Stimulated activated CD4-positive, alpha-beta T cell treated with anti-CD3 and anti-CD28 coated beads, Interleukin-2, amount 100 ng/mL, for 48 hours (primary cell): ENCODE measurements around the gene PDXK.
A peak's percentile ranks its signal among the peaks of the same experiment; 100 is the strongest.
"Not testable (repeated sequence)": the region's sequence is repeated elsewhere in the genome, so short reads cannot be mapped to it uniquely, and the experiment has no call there.

Experiments used
- DNase-seq, 2 donors: peaks; one replicate each; pipeline ENCODE4 v3.0.0-alpha.2; 2020

PDXK gene

GRCh38 chr21:43718872-43719747 is at the start of gene PDXK:
Gene PDXK (plus strand): TSS chr21:43719129. CDS start chr21:43719295, 166 bp downstream.
- peak; percentile 68 to 71 for DNase-seq

GRCh38 chr21:43669828-43670605 is 48.9 kb upstream of the PDXK start:
- no peak for DNase-seq

- DNase-seq = no peak
These were observed 43.1 kb upstream of the PDXK start for GRCh38 chr21:43675871-43676270.

GRCh38 chr21:43676391-43676790 is 42.5 kb upstream of the PDXK start:
- DNase-seq = no peak

- DNase-seq = no peak
These were observed 39.0 kb upstream of the PDXK start for GRCh38 chr21:43679951-43680350.

GRCh38 chr21:43680421-43680820 is 38.5 kb upstream of the PDXK start:
- not testable (repeated sequence) for DNase-seq

- DNase-seq = no peak
These were observed 37.3 kb upstream of the PDXK start for GRCh38 chr21:43681650-43682049.

GRCh38 chr21:43684424-43684823 is 34.5 kb upstream of the PDXK start:
- no peak for DNase-seq

GRCh38 chr21:43686811-43687565 is 31.9 kb upstream of the PDXK start:
- no peak for DNase-seq

- DNase-seq = no peak
These were observed 31.1 kb upstream of the PDXK start for GRCh38 chr21:43687566-43688399.

GRCh38 chr21:43688906-43689305 is 30.0 kb upstream of the PDXK start:
- DNase-seq = no peak

GRCh38 chr21:43689556-43690337 is 29.2 kb upstream of the PDXK start:
- DNase-seq = no peak

- no peak for DNase-seq
These were observed 28.6 kb upstream of the PDXK start for GRCh38 chr21:43690346-43690745.

GRCh38 chr21:43691086-43691795 is 27.7 kb upstream of the PDXK start:
- DNase-seq = no peak

GRCh38 chr21:43691801-43692200 is 27.1 kb upstream of the PDXK start:
- no peak for DNase-seq

GRCh38 chr21:43692949-43693348 is 26.0 kb upstream of the PDXK start:
- no peak for DNase-seq

GRCh38 chr21:43693981-43694380 is 24.9 kb upstream of the PDXK start:
- DNase-seq = no peak

GRCh38 chr21:43694437-43695079 is 24.4 kb upstream of the PDXK start:
- no peak for DNase-seq

GRCh38 chr21:43696214-43696613 is 22.7 kb upstream of the PDXK start:
- DNase-seq = no peak
